ENCODE results near the gene CCNQ.

The CCNQ gene

DNA sequence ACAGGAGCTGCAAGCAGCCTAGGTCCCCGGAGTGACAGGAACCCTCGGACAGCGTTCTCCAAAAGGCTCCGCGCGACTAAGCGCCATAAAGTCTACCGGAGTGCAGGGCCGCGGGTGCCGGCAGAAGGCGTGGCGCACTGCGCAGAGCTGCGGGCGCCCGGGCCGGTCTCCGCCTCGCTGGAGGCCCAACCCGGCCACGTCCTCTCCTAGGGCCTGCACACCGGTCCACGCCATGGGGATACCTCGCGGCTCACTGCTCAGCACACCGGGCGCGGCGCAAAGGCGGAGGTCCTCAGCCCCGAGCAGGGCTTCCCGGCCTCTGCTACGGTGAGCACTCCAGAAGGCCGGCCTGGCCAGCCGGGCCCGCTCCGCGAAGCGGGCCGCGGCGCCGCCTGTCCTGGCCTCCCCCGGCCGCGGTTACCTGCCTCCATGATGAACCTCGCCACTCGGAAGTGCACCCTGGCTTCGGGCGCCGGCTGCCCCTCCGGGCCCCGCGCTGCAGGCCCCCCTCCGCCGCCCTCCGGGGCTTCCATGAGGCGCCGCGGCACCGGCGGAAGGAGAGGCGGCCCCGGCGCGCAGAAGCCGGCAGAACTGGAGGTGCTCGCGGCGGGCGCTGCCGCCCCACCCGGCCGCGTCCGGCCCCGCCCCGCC, at the start of gene CCNQ:
Gene CCNQ, minus strand, starts transcription at position 599 of the 651 bp plus-strand sequence. Its CDS starts 66 bp downstream, at position 533.
- TF ChIP-seq GATA3 (IDR thresholded peaks at IDR 0.05; ENCODE audit: low read depth, low read length) (no peak), GATA2 (IDR thresholded peaks at IDR 0.05; ENCODE audit: low read depth, low read length) (no peak)

DNA sequence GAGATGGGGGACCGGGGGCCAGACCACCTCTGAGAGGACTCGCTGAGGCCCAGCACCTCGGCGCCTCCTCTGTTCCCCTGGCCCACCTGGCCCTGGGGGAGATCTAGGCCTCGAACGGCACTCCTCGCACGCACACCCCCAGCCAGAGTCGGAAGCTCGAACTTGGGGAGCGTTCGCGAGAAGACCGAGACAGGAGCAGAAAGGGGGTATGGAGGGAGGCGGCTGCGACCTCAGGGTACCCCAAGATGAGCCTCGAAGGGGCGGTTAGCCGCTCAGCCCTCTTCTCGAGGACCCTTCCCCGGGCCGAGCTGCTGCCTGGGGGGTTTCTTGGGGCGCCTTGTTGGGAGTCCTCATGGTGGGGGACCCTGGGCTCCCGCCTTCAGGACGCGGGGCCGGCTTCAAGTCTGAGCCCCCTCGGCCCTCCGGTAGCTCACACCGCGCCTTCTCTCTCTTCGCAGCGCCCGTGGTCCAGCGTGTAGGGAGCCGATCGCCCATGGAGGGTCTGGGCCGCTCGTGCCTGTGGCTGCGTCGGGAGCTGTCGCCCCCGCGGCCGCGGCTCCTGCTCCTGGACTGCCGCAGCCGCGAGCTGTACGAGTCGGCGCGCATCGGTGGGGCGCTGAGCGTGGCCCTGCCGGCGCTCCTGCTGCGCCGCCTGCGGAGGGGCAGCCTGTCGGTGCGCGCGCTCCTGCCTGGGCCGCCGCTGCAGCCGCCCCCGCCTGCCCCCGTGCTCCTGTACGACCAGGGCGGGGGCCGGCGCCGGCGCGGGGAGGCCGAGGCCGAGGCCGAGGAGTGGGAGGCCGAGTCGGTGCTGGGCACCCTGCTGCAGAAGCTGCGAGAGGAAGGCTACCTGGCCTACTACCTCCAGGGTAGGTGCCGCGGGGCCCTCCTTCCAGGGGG, 48.8 kb upstream of the CCNQ start:
- no peak for TF ChIP-seq GATA3 (IDR thresholded peaks at IDR 0.05; ENCODE audit: low read depth, low read length)
- no peak for TF ChIP-seq GATA2 (IDR thresholded peaks at IDR 0.05; ENCODE audit: low read depth, low read length)

DNA sequence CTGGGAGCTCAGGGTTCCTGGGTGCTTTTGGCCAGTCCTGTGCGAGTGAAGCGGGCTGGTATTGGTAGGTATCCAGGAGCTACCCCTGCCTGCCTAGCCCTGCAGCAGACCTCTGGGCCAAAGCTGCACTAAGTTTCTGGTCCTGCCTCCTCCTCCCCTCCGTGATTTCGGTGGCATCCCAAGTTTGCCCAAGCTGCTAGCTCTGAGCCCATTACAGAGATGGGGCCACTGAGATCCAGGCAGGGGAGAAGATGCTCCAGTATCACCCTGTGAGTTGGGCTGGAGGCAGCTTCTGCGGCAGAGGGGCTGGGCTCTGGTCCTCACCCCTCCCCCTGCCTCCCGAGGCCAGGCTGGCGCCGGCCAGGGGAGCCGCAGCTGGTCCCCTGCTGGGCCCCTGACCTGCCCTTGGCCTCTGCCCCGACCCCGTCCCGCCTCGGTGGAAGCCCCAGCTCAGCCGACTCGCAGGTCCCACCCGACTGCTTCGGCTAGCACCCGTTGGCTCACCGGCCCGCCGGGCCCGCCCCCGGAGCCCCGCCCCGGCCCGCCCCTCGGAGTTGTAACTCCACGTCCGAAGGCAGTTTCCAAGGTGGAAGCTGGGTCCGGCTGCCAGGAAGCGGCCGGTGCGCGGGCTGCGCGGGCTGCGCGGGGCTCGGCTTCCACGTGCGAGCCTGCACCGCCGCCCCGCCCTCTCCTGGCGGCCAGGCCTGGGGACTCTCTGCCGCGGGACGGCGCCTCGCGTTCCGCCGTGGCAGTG, 47.9 kb upstream of the CCNQ start, which contains the start of gene DUSP9:
Gene DUSP9, plus strand, starts transcription at position 584 of the 754 bp plus-strand sequence. CDS start 751 bp downstream, outside the sequence.
- TF ChIP-seq GATA2 (IDR thresholded peaks at IDR 0.05; ENCODE audit: low read depth, low read length), result no peak
- TF ChIP-seq GATA3 (IDR thresholded peaks at IDR 0.05; ENCODE audit: low read depth, low read length), result no peak

DNA sequence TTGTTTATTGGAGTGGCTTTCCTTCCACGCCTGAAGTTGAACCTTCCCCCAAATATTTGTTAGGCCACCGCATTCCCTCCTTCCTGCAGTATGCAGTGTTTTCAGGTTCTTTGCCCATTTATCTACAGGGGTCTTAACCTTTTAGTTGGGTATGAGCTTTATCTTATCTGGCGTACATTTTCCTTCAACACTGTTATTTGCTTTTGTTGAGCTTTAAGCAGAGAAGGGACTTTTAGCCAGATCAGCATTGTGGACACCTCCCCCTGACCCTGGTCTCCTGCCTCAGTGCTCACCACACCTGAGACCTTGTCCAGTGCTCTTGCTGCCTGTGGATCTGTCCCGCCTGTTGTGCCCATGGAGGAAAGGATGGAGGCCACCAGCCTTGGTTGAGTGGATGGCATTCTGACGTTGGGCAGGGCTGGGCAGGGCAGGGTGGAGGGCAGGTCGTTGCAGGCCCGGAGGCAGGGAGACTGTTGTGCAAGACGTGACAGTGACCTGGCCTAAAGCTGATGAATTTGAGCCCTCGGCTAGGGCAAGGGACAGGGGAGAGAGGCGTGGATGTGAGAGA, 47.1 kb upstream of the CCNQ start:
- no peak for TF ChIP-seq GATA2 (IDR thresholded peaks at IDR 0.05; ENCODE audit: low read depth, low read length)
- no peak for TF ChIP-seq GATA3 (IDR thresholded peaks at IDR 0.05; ENCODE audit: low read depth, low read length)

DNA sequence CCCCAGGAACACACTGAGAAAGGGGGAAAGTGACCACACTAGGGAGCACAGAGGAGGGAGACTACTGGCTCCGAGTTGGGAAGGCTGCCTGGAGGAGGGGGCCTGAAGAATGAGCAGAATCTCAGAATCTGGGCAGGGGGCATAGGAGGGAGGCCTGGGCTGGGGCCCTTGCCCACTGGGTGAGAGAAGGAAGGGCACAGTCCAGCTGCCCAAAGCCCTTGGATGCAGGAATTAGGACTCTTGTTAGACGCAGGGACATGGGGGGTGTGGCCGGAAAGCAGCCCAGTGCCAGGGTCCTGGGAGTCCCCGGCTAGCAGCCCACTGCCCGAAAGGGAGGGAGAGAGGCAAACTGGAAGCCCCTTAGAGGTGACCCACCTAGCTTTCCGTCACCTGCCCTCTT, 46.2 kb upstream of the CCNQ start:
- TF ChIP-seq GATA3 (IDR thresholded peaks at IDR 0.05; ENCODE audit: low read depth, low read length), result no peak
- TF ChIP-seq GATA2 (IDR thresholded peaks at IDR 0.05; ENCODE audit: low read depth, low read length), result no peak

DNA sequence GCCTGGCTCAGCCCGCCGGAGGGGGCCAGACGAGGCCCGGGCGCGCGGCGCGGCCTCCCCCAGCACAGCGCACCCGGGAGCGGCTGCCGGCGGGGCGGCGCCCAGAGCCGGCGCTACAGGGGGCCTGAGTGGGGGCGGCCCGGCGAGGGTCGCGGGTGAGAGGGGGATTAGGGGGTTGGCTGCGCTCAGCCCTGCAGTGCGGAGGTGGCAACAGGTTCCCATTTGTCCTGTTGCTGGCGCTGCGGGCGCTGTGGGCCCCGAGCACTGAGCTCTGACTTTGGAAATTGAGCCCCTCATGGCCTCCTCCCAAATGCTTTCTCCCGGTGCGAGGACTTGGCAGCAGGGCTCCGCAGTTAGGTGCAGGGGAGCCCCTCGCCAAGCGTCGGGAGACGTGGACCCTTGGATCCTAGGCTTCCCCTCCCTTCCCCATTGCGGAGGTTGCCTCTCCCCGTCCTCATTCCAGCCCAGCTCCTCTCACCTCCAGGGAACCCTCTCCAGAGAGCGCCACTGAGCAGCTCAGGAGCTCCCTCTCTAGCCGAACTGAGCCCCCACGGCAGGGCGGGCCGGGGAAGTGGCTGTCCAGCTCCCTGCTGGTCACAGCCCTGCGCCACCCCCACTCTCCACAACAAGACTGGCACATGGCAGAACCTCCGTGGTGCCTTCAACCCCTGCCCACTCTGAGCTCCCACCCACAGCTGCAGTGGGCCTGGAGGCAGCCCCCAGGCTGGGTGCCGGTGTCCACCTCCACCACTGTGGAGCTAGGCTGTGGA, 45.6 kb upstream of the CCNQ start:
- no peak for TF ChIP-seq GATA2 (IDR thresholded peaks at IDR 0.05; ENCODE audit: low read depth, low read length)
- TF ChIP-seq GATA3 (IDR thresholded peaks at IDR 0.05; ENCODE audit: low read depth, low read length), result no peak

DNA sequence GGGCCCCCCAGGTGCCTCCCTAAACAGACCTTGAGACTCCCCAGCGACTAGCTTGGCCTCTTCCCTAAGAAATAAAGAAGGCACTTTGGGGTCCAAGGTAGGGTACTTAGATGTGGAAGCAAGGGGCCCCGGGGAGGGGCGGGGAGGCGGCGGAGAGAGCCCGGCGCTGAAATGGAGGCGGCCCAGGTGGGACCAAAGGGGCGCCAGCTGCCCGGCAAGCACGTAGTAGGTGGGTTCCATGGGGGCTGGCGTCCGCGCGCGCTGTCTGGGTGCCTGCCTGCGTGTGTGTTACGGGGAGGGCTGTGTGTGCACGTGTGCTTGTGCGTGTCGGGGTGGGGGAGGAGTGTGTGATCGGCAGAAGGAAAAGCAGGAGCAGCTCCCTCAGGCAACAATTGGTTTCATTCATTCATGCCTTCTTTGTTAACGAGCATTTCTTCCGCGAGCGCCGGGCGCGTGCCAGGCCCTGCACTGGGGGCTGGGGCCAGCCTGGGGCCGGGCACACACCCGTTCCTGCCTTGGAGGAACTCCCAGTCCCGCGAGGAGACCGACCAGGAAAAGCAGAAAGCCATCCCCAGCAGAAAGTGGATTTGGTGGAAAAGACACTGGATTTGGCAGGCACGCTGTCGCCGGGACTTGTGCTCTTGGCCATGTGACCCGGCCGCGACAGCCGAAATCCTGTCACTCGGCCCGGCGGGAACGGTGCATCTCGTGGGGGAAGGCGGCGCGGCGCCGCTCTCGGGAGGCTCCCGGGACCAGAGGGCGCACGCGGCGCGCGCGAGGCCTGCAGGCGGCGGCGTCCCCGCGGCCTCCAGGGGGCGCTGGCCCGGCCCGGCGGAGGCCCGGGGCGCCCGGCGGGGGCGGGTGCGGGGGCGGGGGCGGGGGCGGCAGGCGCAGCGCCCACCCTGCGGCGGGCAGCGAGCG, 44.8 kb upstream of the CCNQ start:
- TF ChIP-seq GATA3 (IDR thresholded peaks at IDR 0.05; ENCODE audit: low read depth, low read length) (no peak), GATA2 (IDR thresholded peaks at IDR 0.05; ENCODE audit: low read depth, low read length) (no peak)

DNA sequence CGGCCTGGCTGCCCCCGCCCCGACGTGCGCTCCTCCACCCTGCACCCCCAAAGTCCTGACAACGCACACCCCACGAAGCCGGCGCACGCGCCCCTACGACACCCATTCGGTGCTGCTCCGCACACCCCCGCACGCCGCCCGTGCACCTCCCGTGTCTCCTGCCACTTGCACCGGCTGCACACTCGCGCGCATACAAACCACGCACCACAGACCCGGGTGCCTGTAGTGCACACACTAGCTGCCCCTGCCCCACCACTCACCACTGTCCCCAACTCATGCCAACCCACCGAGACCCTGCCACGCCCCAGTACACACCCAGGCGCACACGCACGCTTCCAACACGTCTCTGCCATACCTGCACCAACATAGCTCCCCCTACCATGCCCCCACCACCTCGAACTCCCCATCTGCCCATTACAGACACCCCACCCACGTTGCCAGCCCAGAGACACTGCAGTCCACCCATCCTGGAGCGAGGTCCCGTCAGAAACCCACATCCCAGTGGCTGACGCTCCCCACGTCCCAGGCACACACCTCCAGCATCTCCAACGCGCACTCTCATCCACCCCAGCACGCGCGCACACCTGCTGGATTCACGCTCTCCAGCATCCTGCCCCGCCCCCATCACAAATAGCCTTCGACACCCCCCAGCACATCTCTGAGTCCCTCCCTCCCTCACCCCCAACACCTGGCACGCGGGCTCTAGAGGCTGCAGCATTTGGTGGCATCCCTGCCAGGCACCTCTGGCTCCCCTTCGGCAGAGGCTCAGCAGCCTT, 43.9 kb upstream of the CCNQ start:
- TF ChIP-seq GATA2 (IDR thresholded peaks at IDR 0.05; ENCODE audit: low read depth, low read length), result no peak
- no peak for TF ChIP-seq GATA3 (IDR thresholded peaks at IDR 0.05; ENCODE audit: low read depth, low read length)

DNA sequence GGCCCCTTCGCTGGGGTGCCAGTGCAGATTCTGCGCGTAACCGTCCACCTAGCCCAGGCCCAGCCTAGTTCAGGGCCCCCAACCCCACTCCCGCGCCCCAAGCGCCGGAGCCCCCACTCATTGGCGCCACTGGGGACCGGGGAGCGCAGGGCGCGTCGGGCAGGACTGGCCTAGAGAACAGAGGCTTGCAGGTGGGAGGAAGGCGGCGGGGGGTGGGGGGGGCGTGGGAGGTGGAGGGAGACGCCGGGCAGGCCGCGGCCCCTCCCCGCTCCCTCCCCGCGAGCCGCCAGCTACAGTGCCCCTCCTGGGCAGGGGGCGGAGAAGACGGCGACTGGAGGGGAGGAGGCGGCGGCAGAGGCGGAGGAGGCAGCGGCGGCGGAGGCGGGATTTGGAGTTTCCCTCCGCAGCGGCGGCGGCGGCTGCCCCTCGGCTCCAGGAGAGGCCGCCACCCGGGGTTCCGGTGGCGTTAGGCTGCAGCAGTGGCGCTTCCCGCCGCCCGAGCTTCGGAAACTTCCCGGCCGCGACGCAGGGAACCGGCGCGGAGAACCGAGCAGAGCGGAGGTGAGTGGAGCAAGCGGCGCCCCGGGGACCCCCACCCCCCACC, 43.2 kb upstream of the CCNQ start:
- no peak for TF ChIP-seq GATA3 (IDR thresholded peaks at IDR 0.05; ENCODE audit: low read depth, low read length)

DNA sequence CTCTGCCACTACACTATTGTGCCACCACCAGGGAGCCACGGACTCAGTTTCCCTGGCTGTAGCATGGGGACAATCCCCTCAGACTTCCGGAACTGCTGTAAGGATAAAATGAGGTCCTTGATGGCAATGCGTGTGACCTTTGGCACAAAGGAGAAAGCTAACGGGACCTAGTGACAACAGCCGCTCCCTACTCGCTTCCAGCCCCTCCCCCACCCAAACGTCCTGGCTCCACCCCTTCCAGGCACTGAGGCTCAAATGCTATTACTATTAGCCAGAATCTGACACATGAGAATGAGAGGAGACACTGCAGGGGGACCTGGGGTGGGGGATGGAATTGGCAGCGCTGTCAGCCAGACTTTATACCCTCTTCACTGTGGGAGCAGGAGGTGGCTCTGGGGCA, 42.7 kb upstream of the CCNQ start:
- TF ChIP-seq GATA2 (IDR thresholded peaks at IDR 0.05; ENCODE audit: low read depth, low read length), result no peak
- TF ChIP-seq GATA3 (IDR thresholded peaks at IDR 0.05; ENCODE audit: low read depth, low read length), result no peak
